ENCODE measurements around the gene KIF1B. TPM values are rescaled to one million over a fixed set of nuclear protein-coding genes. Genes with fewer than 3 reads are reported as not detected.

KIF1B gene
- total RNA-seq, 1 experiment from 2014 or later, result 70.1 TPM

- no peak for ATAC-seq
- POLR2A ChIA-PET, result no interaction called here
- DNase-seq (ENCODE audit: low spot score), result no peak
- Mint-ChIP-seq H3K9me3 (no peaks in the 10 kb centered on the region), H3K4me1 (no peaks in the 10 kb centered on the region), H3K27me3 (ENCODE audit: low read depth) (no peaks in the 10 kb centered on the region), H3K36me3 (peaks cover 50% of the 10 kb centered on the region), H3K27ac (no peak overlapping the region), H3K4me3 (no peak overlapping the region)
- CTCF ChIA-PET, result no interaction called here
- no peak for TF ChIP-seq ATF2 (CRISPR knock-in tag; IDR thresholded peaks at IDR 0.05; ENCODE audit: borderline replicate concordance, low read depth)
- no peak for TF ChIP-seq NR1H2 (CRISPR knock-in tag; IDR thresholded peaks at IDR 0.05)
- TF ChIP-seq ZNF532 (CRISPR knock-in tag; IDR thresholded peaks at IDR 0.05; ENCODE audit: borderline replicate concordance), result no peak
- TF ChIP-seq KAT7 (CRISPR knock-in tag; IDR thresholded peaks at IDR 0.05; ENCODE audit: borderline replicate concordance), result no peak
- no peak for TF ChIP-seq ZNF138 (CRISPR knock-in tag; conservative IDR thresholded peaks at IDR 0.05)
- no peak for TF ChIP-seq STAT6 (CRISPR knock-in tag; conservative IDR thresholded peaks at IDR 0.05; ENCODE audit: low read depth)
- no peak for TF ChIP-seq TEAD4 (CRISPR knock-in tag; IDR thresholded peaks at IDR 0.05)
- TF ChIP-seq ATF3 (CRISPR knock-in tag; conservative IDR thresholded peaks at IDR 0.05), result no peak
- TF ChIP-seq CDX4 (CRISPR knock-in tag; IDR thresholded peaks at IDR 0.05; ENCODE audit: borderline replicate concordance), result no peak
- no peak for TF ChIP-seq ATF6 (CRISPR knock-in tag; IDR thresholded peaks at IDR 0.05)
- no peak for TF ChIP-seq PRRX2 (CRISPR knock-in tag; IDR thresholded peaks at IDR 0.05)
- no peak for TF ChIP-seq TEAD1 (CRISPR knock-in tag; IDR thresholded peaks at IDR 0.05)
- TF ChIP-seq SMAD4 (CRISPR knock-in tag; IDR thresholded peaks at IDR 0.05), result no peak
Observed at GRCh38 chr1:10265900-10266299, 55.5 kb downstream of the KIF1B start.

GRCh38 chr1:10267319-10267718, 56.9 kb downstream of the KIF1B start:
- DNase-seq (ENCODE audit: low spot score) (no peak), ATAC-seq (no peak)
- no peaks in the 10 kb centered on the region for H3K9me3 Mint-ChIP-seq
- no peak overlapping the region for H3K4me3 Mint-ChIP-seq
- ChIA-PET POLR2A (no interaction called here), CTCF (no interaction called here)
- H3K27ac Mint-ChIP-seq, result no peak overlapping the region; the same call in 1 of the 2 replicates
- no peaks in the 10 kb centered on the region for H3K4me1 Mint-ChIP-seq
- H3K36me3 Mint-ChIP-seq, result peaks cover 48% of the 10 kb centered on the region
- TF ChIP-seq ERG (CRISPR knock-in tag; IDR thresholded peaks at IDR 0.05), result no peak
- no peak for TF ChIP-seq ZNF263 (CRISPR knock-in tag; IDR thresholded peaks at IDR 0.05; ENCODE audit: low read depth)
- TF ChIP-seq E2F1 (CRISPR knock-in tag; IDR thresholded peaks at IDR 0.05), result no peak
- TF ChIP-seq NFATC4 (CRISPR knock-in tag; IDR thresholded peaks at IDR 0.05), result no peak
- TF ChIP-seq ETV6 (CRISPR knock-in tag; IDR thresholded peaks at IDR 0.05), result no peak
- TF ChIP-seq RORB (CRISPR knock-in tag; IDR thresholded peaks at IDR 0.05), result no peak
- no peaks in the 10 kb centered on the region for H3K27me3 Mint-ChIP-seq (ENCODE audit: low read depth)
